OCI-LY3 (cell line): ENCODE results near the gene ST7.

ENCODE experiments used
- EZH2phosphoT487 ChIP-seq: fragments of 200-600 bp; shearing (Covaris generic); IDR thresholded peaks from 2 replicates; pipeline ENCODE4 v1.6.1; 2018; ENCODE audit warnings: antibody characterized with exemption, mixed run types, low read depth
- TF ChIP-seq, protein P1 (sequence below): fragments of 200-600, 300-600 bp; sonication (generic); IDR thresholded peaks from 2 replicates; pipeline ENCODE4 v1.5.1; 2014; ENCODE audit warnings: antibody characterized with exemption, low read length, low read depth

DNA sequence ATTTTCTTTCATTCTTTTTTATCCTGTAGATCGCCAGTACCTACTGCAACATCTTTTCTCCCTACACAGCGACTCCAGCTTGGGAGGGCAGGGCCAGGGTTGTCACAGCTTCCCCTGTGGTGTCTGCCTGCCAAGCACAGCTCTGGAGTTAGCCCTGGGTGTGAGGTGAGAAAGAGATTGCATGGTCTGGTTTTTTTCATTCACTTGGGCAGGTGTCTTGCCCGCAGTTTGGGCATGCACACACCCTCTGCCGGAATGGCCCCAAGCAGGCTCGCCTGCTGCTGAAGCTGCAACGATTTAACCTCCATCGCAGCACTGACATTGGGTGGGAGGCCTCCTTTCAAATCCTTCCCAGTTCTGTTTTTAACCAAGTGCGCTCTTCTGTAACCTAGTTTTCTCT is 236.8 kb downstream of the ST7 start:
- TF ChIP-seq, protein P1, sequence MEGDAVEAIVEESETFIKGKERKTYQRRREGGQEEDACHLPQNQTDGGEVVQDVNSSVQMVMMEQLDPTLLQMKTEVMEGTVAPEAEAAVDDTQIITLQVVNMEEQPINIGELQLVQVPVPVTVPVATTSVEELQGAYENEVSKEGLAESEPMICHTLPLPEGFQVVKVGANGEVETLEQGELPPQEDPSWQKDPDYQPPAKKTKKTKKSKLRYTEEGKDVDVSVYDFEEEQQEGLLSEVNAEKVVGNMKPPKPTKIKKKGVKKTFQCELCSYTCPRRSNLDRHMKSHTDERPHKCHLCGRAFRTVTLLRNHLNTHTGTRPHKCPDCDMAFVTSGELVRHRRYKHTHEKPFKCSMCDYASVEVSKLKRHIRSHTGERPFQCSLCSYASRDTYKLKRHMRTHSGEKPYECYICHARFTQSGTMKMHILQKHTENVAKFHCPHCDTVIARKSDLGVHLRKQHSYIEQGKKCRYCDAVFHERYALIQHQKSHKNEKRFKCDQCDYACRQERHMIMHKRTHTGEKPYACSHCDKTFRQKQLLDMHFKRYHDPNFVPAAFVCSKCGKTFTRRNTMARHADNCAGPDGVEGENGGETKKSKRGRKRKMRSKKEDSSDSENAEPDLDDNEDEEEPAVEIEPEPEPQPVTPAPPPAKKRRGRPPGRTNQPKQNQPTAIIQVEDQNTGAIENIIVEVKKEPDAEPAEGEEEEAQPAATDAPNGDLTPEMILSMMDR, result no peak
- no peak for TF ChIP-seq EZH2phosphoT487
